HCT116 (cell line): ENCODE measurements around the gene NRN1. TPM values are rescaled to one million over a fixed set of nuclear protein-coding genes. Genes with fewer than 3 reads are reported as not detected.

Experiments
- ATAC-seq: fragments of 200-7000 bp; cut with Tn5 transposase; 2 replicates; pipeline ENCODE4 v1.9.1; 2020; ENCODE audit warnings: mild to moderate bottlenecking, moderate library complexity
- BruUV-seq: library from RNA; stranded (reverse); fragments of 400-500 nt; replicated peaks from 2 replicates; lab custom pipeline; 2021; lab: Mats Ljungman, UMichigan
- CTCF ChIA-PET: fragments of 300-600 bp; sonication (Branson Sonifier 250); formaldehyde crosslinking; loops from one replicate; lab custom pipeline; 2021; ENCODE audit warnings: antibody characterized with exemption; lab: Charles Lee
- POLR2A ChIA-PET: fragments of 300-600, 350-600 bp; sonication (Branson Sonifier 250); formaldehyde crosslinking; loops from one replicate; lab custom pipeline; 2021; ENCODE audit warnings: antibody characterized with exemption; lab: Charles Lee
- RAD21 ChIA-PET, 2 experiments: fragments of 300-600 bp; sonication (Branson Sonifier 250); formaldehyde crosslinking; loops; one replicate each; lab custom pipeline; 2023; ENCODE audit warnings: low total read pairs in 2 of 2; ENCODE audit not compliant: uncharacterized antibody in 2 of 2, unreplicated experiment in 2 of 2, low non-redundant PET in 1 of 2; lab: Charles Lee
- DNase-seq: peaks from one replicate; pipeline ENCODE4 v3.0.0-alpha.2; 2010; ENCODE audit warnings: low read depth, low spot score
- H2AFZ ChIP-seq: fragments of 200-600 bp; shearing (Covaris generic), sonication (generic); 2 replicates; pipeline ENCODE4 v1.6.1; 2017; ENCODE audit warnings: low read depth, mixed run types, mixed read lengths, antibody characterized with exemption, low read length; ENCODE audit not compliant: poor library complexity, severe bottlenecking
- H3K27ac ChIP-seq: 2 replicates; pipeline ENCODE4 v1.5.1; 2012; ENCODE audit warnings: low read depth, low read length
- H3K27me3 ChIP-seq: fragments of 200-600 bp; sonication (generic); 2 replicates; pipeline ENCODE4 v1.6.1; 2016; ENCODE audit warnings: mixed run types, low read length, mixed read lengths; ENCODE audit not compliant: insufficient read depth
- H3K36me3 ChIP-seq, 2 experiments: fragments of 200-500 bp in 1 of 2; fragments of 200-600 bp in 1 of 2; sonication (Bioruptor generic) in 1 of 2; sonication (generic) in 1 of 2; 2 replicates each; pipeline versions ENCODE4 v1.5.1 to v1.6.1; 2014 to 2016; ENCODE audit warnings: low read length in 2 of 2, inconsistent platforms in 1 of 2, mixed read lengths in 1 of 2, mixed run types in 1 of 2; ENCODE audit not compliant: insufficient read depth in 2 of 2, control insufficient read depth in 1 of 2
- H3K4me1 ChIP-seq, 2 experiments: fragments of 200-600 bp in 1 of 2; sonication (generic) in 1 of 2; 2 replicates each; pipeline versions ENCODE4 v1.5.1 to v1.6.1; 2012 to 2017; ENCODE audit warnings: low read length in 2 of 2, inconsistent platforms in 1 of 2, mild to moderate bottlenecking in 1 of 2, mixed read lengths in 1 of 2, mixed run types in 1 of 2, moderate library complexity in 1 of 2; ENCODE audit not compliant: insufficient read depth in 2 of 2, control insufficient read depth in 1 of 2
- H3K4me2 ChIP-seq: fragments of 200-600 bp; sonication (generic); 2 replicates; pipeline ENCODE4 v1.6.1; 2017; ENCODE audit warnings: mixed run types, low read length, mixed read lengths
- H3K4me3 ChIP-seq, 2 experiments: fragments of 200-600 bp in 1 of 2; sonication (generic) in 1 of 2; replicated peaks in 1 of 2; 2 replicates each; pipeline ENCODE4 v1.5.1; 2011 to 2016; ENCODE audit warnings: low read length in 2 of 2, control low read depth in 1 of 2, low read depth in 1 of 2, mild to moderate bottlenecking in 1 of 2, mixed read lengths in 1 of 2, mixed run types in 1 of 2
- H3K79me2 ChIP-seq: fragments of 200-600 bp; sonication (generic); 2 replicates; pipeline ENCODE4 v1.6.1; 2017; ENCODE audit warnings: mild to moderate bottlenecking, mixed run types, low read length, moderate library complexity, mixed read lengths; ENCODE audit not compliant: insufficient read depth
- H3K9ac ChIP-seq: fragments of 200-600 bp; sonication (generic); 2 replicates; pipeline ENCODE4 v1.6.1; 2016; ENCODE audit warnings: low read length, mixed read lengths
- H3K9me2 ChIP-seq: fragments of 200-600 bp; sonication (generic), shearing (Covaris generic); 2 replicates; pipeline ENCODE4 v1.6.1; 2017; ENCODE audit warnings: mixed run types, mild to moderate bottlenecking, moderate library complexity; ENCODE audit not compliant: insufficient read depth
- H3K9me3 ChIP-seq, 2 experiments: fragments of 200-500 bp in 1 of 2; fragments of 200-600 bp in 1 of 2; sonication (Bioruptor generic) in 1 of 2; sonication (generic) in 1 of 2; 2 replicates each; pipeline ENCODE4 v1.6.1; 2014 to 2017; ENCODE audit warnings: low read length in 2 of 2, mixed read lengths in 2 of 2, inconsistent platforms in 1 of 2, low read depth in 1 of 2, mild to moderate bottlenecking in 1 of 2, mixed run types in 1 of 2, moderate library complexity in 1 of 2; ENCODE audit not compliant: control insufficient read depth in 1 of 2, insufficient read depth in 1 of 2
- H4K20me1 ChIP-seq: fragments of 200-600 bp; sonication (generic), shearing (Covaris generic); 2 replicates; pipeline ENCODE4 v1.6.1; 2017; ENCODE audit warnings: mixed run types, mild to moderate bottlenecking, moderate library complexity; ENCODE audit not compliant: insufficient read depth
- CBX3 ChIP-seq: IDR thresholded peaks from 2 replicates; pipeline ENCODE4 v1.6.1; 2012; ENCODE audit warnings: low read depth
- CEBPB ChIP-seq: IDR thresholded peaks from 2 replicates; pipeline ENCODE4 v1.6.1; 2012; ENCODE audit warnings: low read depth
- EGR1 ChIP-seq: IDR thresholded peaks from 2 replicates; pipeline ENCODE4 v1.6.1; 2012; ENCODE audit warnings: low read depth
- ELF1 ChIP-seq: IDR thresholded peaks from 2 replicates; pipeline ENCODE4 v1.6.1; 2012; ENCODE audit warnings: low read depth, borderline replicate concordance
- EZH2 ChIP-seq: fragments of 200-600 bp; sonication (generic); IDR thresholded peaks from 2 replicates; pipeline ENCODE4 v1.6.1; 2017; ENCODE audit warnings: antibody characterized with exemption, mixed run types
- FOSL1 ChIP-seq: IDR thresholded peaks from 2 replicates; pipeline ENCODE4 v1.6.1; 2012; ENCODE audit warnings: low read depth
- JUND ChIP-seq: IDR thresholded peaks from 2 replicates; pipeline ENCODE4 v1.6.1; 2012
- POLR2A ChIP-seq: IDR thresholded peaks from 2 replicates; pipeline ENCODE4 v1.7.0; 2011; ENCODE audit warnings: borderline replicate concordance; ENCODE audit not compliant: insufficient read depth, insufficient read length; ENCODE audit errors: extremely low read depth
- POLR2AphosphoS5 ChIP-seq: IDR thresholded peaks from 2 replicates; pipeline ENCODE4 v1.6.1; 2011; ENCODE audit warnings: mild to moderate bottlenecking, low read depth, low read length, moderate library complexity
- RAD21 ChIP-seq: IDR thresholded peaks from 2 replicates; pipeline ENCODE4 v1.6.1; 2012; ENCODE audit warnings: low read depth, mild to moderate bottlenecking
- SIN3A ChIP-seq: IDR thresholded peaks from 2 replicates; pipeline ENCODE4 v1.6.1; 2012; ENCODE audit warnings: low read depth
- SP1 ChIP-seq: IDR thresholded peaks from 2 replicates; pipeline ENCODE4 v1.6.1; 2012; ENCODE audit warnings: low read depth
- SRF ChIP-seq: IDR thresholded peaks from 2 replicates; pipeline ENCODE4 v1.6.1; 2012; ENCODE audit warnings: low read depth
- TCF7L2 ChIP-seq: IDR thresholded peaks from 2 replicates; pipeline ENCODE4 v1.7.0; 2011; ENCODE audit warnings: borderline replicate concordance, inconsistent platforms; ENCODE audit not compliant: insufficient read depth, insufficient read length; ENCODE audit errors: extremely low read depth
- ZFX ChIP-seq: fragments of 450-650 bp; IDR thresholded peaks from 2 replicates; pipeline ENCODE4 v1.6.1; 2017
- ZNF274 ChIP-seq: fragments of 200-500 bp; sonication (Bioruptor generic); IDR thresholded peaks from 2 replicates; pipeline ENCODE4 v1.6.1; 2014; ENCODE audit warnings: mild to moderate bottlenecking, low read depth, low read length, inconsistent platforms
- intact Hi-C: fragments of 100-400 bp; cut with micrococcal nuclease; formaldehyde crosslinking; loops from 2 replicates; pipeline ENCODE4 v1.10.0; 2022
- total RNA-seq: library from RNA; stranded (reverse); gene quantifications from one replicate; pipeline ENCODE4 v1.2.1, GENCODE V29; 2021; ENCODE audit not compliant: unreplicated experiment
- TF ChIP-seq, protein P1 (sequence below), 3 experiments: fragments of 200-600 bp in 1 of 3; sonication (generic) in 1 of 3; IDR thresholded peaks in 2 of 3; conservative IDR thresholded peaks in 1 of 3; 2 replicates each; pipeline ENCODE4 v1.5.1; 2012 to 2017; ENCODE audit warnings: low read depth in 2 of 3, low read length in 2 of 3, antibody characterized with exemption in 1 of 3, borderline replicate concordance in 1 of 3, control low read depth in 1 of 3, mild to moderate bottlenecking in 1 of 3, mixed read lengths in 1 of 3, mixed run types in 1 of 3, moderate library complexity in 1 of 3; ENCODE audit not compliant: insufficient read depth in 1 of 3
- TF ChIP-seq, protein P2 (sequence below): IDR thresholded peaks from 2 replicates; pipeline ENCODE4 v1.6.1; 2012
- TF ChIP-seq, protein P3 (sequence below): IDR thresholded peaks from 2 replicates; pipeline ENCODE4 v1.6.1; 2012

Gene NRN1
- total RNA-seq, 1 experiment from 2014 or later, result not detected

GRCh38 chr6:5961836-5962235 lies 44.9 kb downstream of the NRN1 start:
- Histone ChIP-seq H4K20me1 (no peaks in the 10 kb centered on the region), H3K27ac (no peak overlapping the region), H3K9me3 (no peaks in the 10 kb centered on the region), H3K9ac (no peak overlapping the region), H3K36me3 (no peaks in the 10 kb centered on the region), H3K79me2 (no peaks in the 10 kb centered on the region), H3K4me1 (peaks cover 0 to 3% of the 10 kb centered on the region in 2 experiments; a peak in 1 of 4 replicates), H3K27me3 (no peaks in the 10 kb centered on the region), H3K4me2 (no peak overlapping the region), H3K9me2 (no peaks in the 10 kb centered on the region), H3K4me3 (no peak overlapping the region), H2AFZ (no peak overlapping the region)
- ChIA-PET CTCF (no interaction called here), POLR2A (no interaction called here), RAD21 (no interaction called here)
- BruUV-seq, result no TSS peak
- no peak for TF ChIP-seq JUND
- no peak for TF ChIP-seq CEBPB
- no peak for DNase-seq
- intact Hi-C loops, result no loop called here
- no peak for ATAC-seq

- TF ChIP-seq ZFX, result no peak
- TF ChIP-seq, protein P1, sequence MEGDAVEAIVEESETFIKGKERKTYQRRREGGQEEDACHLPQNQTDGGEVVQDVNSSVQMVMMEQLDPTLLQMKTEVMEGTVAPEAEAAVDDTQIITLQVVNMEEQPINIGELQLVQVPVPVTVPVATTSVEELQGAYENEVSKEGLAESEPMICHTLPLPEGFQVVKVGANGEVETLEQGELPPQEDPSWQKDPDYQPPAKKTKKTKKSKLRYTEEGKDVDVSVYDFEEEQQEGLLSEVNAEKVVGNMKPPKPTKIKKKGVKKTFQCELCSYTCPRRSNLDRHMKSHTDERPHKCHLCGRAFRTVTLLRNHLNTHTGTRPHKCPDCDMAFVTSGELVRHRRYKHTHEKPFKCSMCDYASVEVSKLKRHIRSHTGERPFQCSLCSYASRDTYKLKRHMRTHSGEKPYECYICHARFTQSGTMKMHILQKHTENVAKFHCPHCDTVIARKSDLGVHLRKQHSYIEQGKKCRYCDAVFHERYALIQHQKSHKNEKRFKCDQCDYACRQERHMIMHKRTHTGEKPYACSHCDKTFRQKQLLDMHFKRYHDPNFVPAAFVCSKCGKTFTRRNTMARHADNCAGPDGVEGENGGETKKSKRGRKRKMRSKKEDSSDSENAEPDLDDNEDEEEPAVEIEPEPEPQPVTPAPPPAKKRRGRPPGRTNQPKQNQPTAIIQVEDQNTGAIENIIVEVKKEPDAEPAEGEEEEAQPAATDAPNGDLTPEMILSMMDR (IDR thresholded peaks at IDR 0.05 in 2 of 3, conservative IDR thresholded peaks at IDR 0.05 in 1 of 3; ENCODE audit: borderline replicate concordance in 1 of 3, insufficient read depth in 1 of 3, low read depth in 2 of 3, low read length in 2 of 3), result no peak
- TF ChIP-seq EGR1, result no peak
- TF ChIP-seq, protein P2, sequence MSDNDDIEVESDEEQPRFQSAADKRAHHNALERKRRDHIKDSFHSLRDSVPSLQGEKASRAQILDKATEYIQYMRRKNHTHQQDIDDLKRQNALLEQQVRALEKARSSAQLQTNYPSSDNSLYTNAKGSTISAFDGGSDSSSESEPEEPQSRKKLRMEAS, result no peak
- TF ChIP-seq FOSL1, result no peak
- no peak for TF ChIP-seq ELF1
- TF ChIP-seq TCF7L2, result no peak
- TF ChIP-seq POLR2A, result no peak
- TF ChIP-seq SP1, result no peak
- TF ChIP-seq CEBPB, result no peak
- TF ChIP-seq, protein P3, sequence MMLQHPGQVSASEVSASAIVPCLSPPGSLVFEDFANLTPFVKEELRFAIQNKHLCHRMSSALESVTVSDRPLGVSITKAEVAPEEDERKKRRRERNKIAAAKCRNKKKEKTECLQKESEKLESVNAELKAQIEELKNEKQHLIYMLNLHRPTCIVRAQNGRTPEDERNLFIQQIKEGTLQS, result no peak
- no peak for TF ChIP-seq ZNF274
- no peak for TF ChIP-seq POLR2AphosphoS5
- TF ChIP-seq RAD21, result no peak
- TF ChIP-seq CBX3, result no peak
- no peak for TF ChIP-seq EZH2
- no peak for TF ChIP-seq SIN3A
- no peak for TF ChIP-seq JUND
- no peak for TF ChIP-seq SRF
- no peak overlapping the region for H3K27ac ChIP-seq
- no peaks in the 10 kb centered on the region for H3K9me2 ChIP-seq
- no peaks in the 10 kb centered on the region; the same call in 1 of the 2 replicates for H4K20me1 ChIP-seq
- peaks cover 0 to 3% of the 10 kb centered on the region in 2 experiments; a peak in 1 of 4 replicates for H3K4me1 ChIP-seq
- no peak overlapping the region for H3K9ac ChIP-seq
- no peaks in the 10 kb centered on the region for H3K9me3 ChIP-seq
- BruUV-seq, result no TSS peak
- H3K36me3 ChIP-seq, result no peaks in the 10 kb centered on the region
- RAD21 ChIA-PET, result no interaction called here
- intact Hi-C loops, result no loop called here
- no peaks in the 10 kb centered on the region for H3K79me2 ChIP-seq
- CTCF ChIA-PET, result no interaction called here
- DNase-seq (no peak), ATAC-seq (no peak)
- H3K4me3 ChIP-seq, result no peak overlapping the region
- POLR2A ChIA-PET, result no interaction called here
- no peak overlapping the region for H3K4me2 ChIP-seq
- H2AFZ ChIP-seq, result no peak overlapping the region
- no peaks in the 10 kb centered on the region for H3K27me3 ChIP-seq
Measured at GRCh38 chr6:5960456-5960855, 46.3 kb downstream of the NRN1 start.
